ENCODE data around the gene LETM1. TPM values are rescaled to one million over a fixed set of nuclear protein-coding genes. Genes with fewer than 3 reads are reported as not detected.

Gene LETM1
- total and polyA plus RNA-seq, 2 donors (not counting 1 experiment from before 2014, with no cell fraction given), result 15.8 to 70.4 TPM

GRCh38 chr4:1800805-1801204, 55.2 kb downstream of the LETM1 start:
- H3K27me3 ChIP-seq (ENCODE audit: control insufficient read depth, insufficient read depth, low read length), result peaks cover 11% of the 10 kb centered on the region
- no peak for TF ChIP-seq CTCF (conservative IDR thresholded peaks at IDR 0.05 in 1 of 2, IDR thresholded peaks at IDR 0.05 in 1 of 2; ENCODE audit: low read depth in 1 of 2, low read length in 2 of 2)
- no peak for TF ChIP-seq EZH2 (IDR thresholded peaks at IDR 0.05; ENCODE audit: low read length, missing control alignments)
- H3K9ac ChIP-seq (ENCODE audit: insufficient read depth, low read length), result no peak overlapping the region
- no peaks in the 10 kb centered on the region for H4K20me1 ChIP-seq (ENCODE audit: control insufficient read depth, extremely low read depth, insufficient read depth, low read length)
- H2AFZ ChIP-seq (ENCODE audit: low read length), result no peak overlapping the region
- no peaks in the 10 kb centered on the region for H3K36me3 ChIP-seq (ENCODE audit: control insufficient read depth, insufficient read depth, low read length)
- no peaks in the 10 kb centered on the region for H3K4me1 ChIP-seq (ENCODE audit: control insufficient read depth, extremely low read depth, insufficient read depth, low read length)
- H3K9me3 ChIP-seq (ENCODE audit: control insufficient read depth, insufficient read depth, low read depth, low read length), result no peaks in the 10 kb centered on the region
- DNase-seq (ENCODE audit: low read depth in 2 of 2), result no peak
- no peak overlapping the region for H3K4me3 ChIP-seq (replicated peaks in 1 of 4; ENCODE audit: control extremely low read depth in 1 of 4, insufficient read depth in 1 of 4, low read depth in 3 of 4, low read length in 4 of 4)
- H3K4me2 ChIP-seq (ENCODE audit: extremely low read depth, insufficient read depth, low read length), result no peak overlapping the region
- no peaks in the 10 kb centered on the region for H3K79me2 ChIP-seq (ENCODE audit: control insufficient read depth, insufficient read depth, low read length)
- H3K27ac ChIP-seq (ENCODE audit: insufficient read depth, low read length), result no peak overlapping the region

DNA sequence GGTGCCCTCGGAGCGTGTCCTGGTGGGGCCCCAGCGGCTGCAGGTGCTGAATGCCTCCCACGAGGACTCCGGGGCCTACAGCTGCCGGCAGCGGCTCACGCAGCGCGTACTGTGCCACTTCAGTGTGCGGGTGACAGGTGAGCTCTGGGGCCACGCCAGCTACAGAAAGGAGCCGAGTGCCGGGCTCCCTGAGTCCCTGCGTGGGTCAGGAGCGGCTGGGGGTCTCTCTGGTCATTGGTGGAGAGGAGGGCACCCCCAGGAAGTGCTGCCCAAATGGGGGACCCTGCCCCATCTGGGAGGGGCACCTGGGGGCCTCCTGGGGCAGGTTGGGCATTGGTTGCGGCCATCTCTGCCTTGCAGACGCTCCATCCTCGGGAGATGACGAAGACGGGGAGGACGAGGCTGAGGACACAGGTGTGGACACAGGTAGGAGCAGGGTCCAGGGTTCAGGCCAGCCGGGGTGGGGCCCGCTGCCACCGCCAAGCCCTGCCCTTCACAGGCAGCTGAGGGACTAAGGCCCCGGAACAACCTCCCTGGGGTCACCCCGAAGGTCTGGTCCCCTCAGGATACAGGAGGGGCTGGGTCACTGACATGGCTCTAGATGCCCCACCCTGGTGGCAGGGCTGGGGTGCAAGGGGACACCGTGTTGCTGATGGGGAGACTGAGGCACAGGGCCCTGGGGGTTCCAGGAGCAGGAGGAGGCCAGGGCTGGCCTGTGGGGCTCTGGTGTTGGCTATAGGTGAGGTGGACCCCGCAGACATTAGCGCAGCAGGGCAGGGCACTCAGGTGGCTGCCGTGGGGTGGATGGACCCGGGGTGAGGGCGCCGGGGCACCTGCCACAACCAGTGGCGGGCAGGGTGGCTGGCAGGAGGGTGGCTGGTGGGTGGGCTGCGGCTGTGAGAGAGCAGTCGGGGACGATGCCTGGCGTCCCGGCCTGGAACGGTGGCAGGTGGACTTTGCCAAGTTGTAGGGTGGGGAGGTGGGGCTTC, 56.3 kb downstream of the LETM1 start:
- Histone ChIP-seq H3K27ac (ENCODE audit: insufficient read depth, low read length) (no peak overlapping the region), H3K36me3 (ENCODE audit: control insufficient read depth, insufficient read depth, low read length) (no peaks in the 10 kb centered on the region), H3K9ac (ENCODE audit: insufficient read depth, low read length) (no peak overlapping the region), H3K9me3 (ENCODE audit: control insufficient read depth, insufficient read depth, low read depth, low read length) (no peaks in the 10 kb centered on the region), H3K79me2 (ENCODE audit: control insufficient read depth, insufficient read depth, low read length) (no peaks in the 10 kb centered on the region), H3K4me1 (ENCODE audit: control insufficient read depth, extremely low read depth, insufficient read depth, low read length) (no peaks in the 10 kb centered on the region), H3K4me2 (ENCODE audit: extremely low read depth, insufficient read depth, low read length) (no peak overlapping the region), H3K4me3 (replicated peaks in 1 of 4; ENCODE audit: control extremely low read depth in 1 of 4, insufficient read depth in 1 of 4, low read depth in 3 of 4, low read length in 4 of 4) (no peak overlapping the region), H3K27me3 (ENCODE audit: control insufficient read depth, insufficient read depth, low read length) (peaks cover 16% of the 10 kb centered on the region), H4K20me1 (ENCODE audit: control insufficient read depth, extremely low read depth, insufficient read depth, low read length) (no peaks in the 10 kb centered on the region), H2AFZ (ENCODE audit: low read length) (no peak overlapping the region)
- DNase-seq (ENCODE audit: low read depth in 2 of 2), result no peak
- TF ChIP-seq CTCF (conservative IDR thresholded peaks at IDR 0.05 in 1 of 2, IDR thresholded peaks at IDR 0.05 in 1 of 2; ENCODE audit: low read depth in 1 of 2, low read length in 2 of 2) (no peak), EZH2 (IDR thresholded peaks at IDR 0.05; ENCODE audit: low read length, missing control alignments) (no peak)

DNA sequence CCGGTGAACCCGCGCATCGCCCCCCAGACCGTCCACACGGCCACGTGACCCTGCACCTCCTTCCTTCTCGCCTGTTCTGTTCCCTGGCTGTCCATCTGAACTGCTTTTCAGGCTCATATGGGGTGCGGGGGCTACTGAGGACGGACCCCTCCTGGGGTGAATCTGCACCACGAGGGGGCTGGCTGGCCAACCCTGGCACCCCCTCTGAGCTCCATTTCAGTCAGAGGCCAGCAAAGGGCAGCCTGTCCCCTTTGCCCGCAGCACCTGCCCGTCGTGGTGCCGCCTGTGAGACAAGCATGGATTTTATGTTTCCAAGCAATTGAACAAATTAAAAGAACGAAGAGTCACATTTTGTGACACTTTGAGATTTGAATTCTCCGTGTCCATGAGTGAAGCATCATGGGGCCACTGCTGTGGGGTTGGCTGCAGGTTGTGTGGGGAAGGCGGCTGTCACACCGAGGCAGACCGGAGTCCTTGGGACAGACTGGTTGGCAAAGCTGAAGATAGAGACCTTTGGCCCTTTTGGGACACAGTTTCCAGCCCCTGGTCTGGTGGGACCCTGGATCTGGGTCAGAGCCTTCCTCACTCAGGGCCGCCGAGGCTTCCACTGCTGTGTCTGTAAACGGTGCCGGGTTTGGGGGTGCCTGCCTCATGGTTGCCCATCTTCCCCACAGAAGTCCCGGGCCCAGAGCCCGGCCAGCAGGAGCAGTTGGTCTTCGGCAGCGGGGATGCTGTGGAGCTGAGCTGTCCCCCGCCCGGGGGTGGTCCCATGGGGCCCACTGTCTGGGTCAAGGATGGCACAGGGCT, 57.2 kb downstream of the LETM1 start:
- no peak overlapping the region for H3K9ac ChIP-seq (ENCODE audit: insufficient read depth, low read length)
- DNase-seq (ENCODE audit: low read depth in 2 of 2), result no peak
- no peaks in the 10 kb centered on the region for H3K4me1 ChIP-seq (ENCODE audit: control insufficient read depth, extremely low read depth, insufficient read depth, low read length)
- no peaks in the 10 kb centered on the region for H3K9me3 ChIP-seq (ENCODE audit: control insufficient read depth, insufficient read depth, low read depth, low read length)
- peaks cover 21% of the 10 kb centered on the region for H3K27me3 ChIP-seq (ENCODE audit: control insufficient read depth, insufficient read depth, low read length)
- no peak overlapping the region for H3K27ac ChIP-seq (ENCODE audit: insufficient read depth, low read length)
- no peak overlapping the region for H3K4me2 ChIP-seq (ENCODE audit: extremely low read depth, insufficient read depth, low read length)
- H3K79me2 ChIP-seq (ENCODE audit: control insufficient read depth, insufficient read depth, low read length), result no peaks in the 10 kb centered on the region
- H3K36me3 ChIP-seq (ENCODE audit: control insufficient read depth, insufficient read depth, low read length), result no peaks in the 10 kb centered on the region
- no peak overlapping the region for H2AFZ ChIP-seq (ENCODE audit: low read length)
- H4K20me1 ChIP-seq (ENCODE audit: control insufficient read depth, extremely low read depth, insufficient read depth, low read length), result no peaks in the 10 kb centered on the region
- TF ChIP-seq CTCF (conservative IDR thresholded peaks at IDR 0.05 in 1 of 2, IDR thresholded peaks at IDR 0.05 in 1 of 2; ENCODE audit: low read depth in 1 of 2, low read length in 2 of 2) (no peak), EZH2 (IDR thresholded peaks at IDR 0.05; ENCODE audit: low read length, missing control alignments) (no peak)
- no peak overlapping the region for H3K4me3 ChIP-seq (replicated peaks in 1 of 4; ENCODE audit: control extremely low read depth in 1 of 4, insufficient read depth in 1 of 4, low read depth in 3 of 4, low read length in 4 of 4)

Measured in fibroblast of lung (primary cell).